ENCODE results near the gene ARL2.

Gene ARL2

GRCh38 chr11:65047581-65048422, 33.8 kb downstream of the ARL2 start:
- Histone ChIP-seq H3K27me3 (no peaks in the 10 kb centered on the region), H3K36me3 (no peaks in the 10 kb centered on the region), H3K9me3 (no peaks in the 10 kb centered on the region), H3K4me3 (ENCODE audit: low read depth, low read length) (no peak overlapping the region), H3K4me1 (no peaks in the 10 kb centered on the region)
- TF ChIP-seq CTCF (IDR thresholded peaks at IDR 0.05; ENCODE audit: low read depth, low read length): no peak
- no peak for DNase-seq

GRCh38 chr11:65051398-65051858, 37.5 kb downstream of the ARL2 start:
- no peaks in the 10 kb centered on the region for H3K4me1 ChIP-seq
- H3K36me3 ChIP-seq: no peaks in the 10 kb centered on the region
- no peak for DNase-seq
- no peak overlapping the region for H3K4me3 ChIP-seq (ENCODE audit: low read depth, low read length)
- H3K9me3 ChIP-seq: no peaks in the 10 kb centered on the region
- TF ChIP-seq CTCF (IDR thresholded peaks at IDR 0.05; ENCODE audit: low read depth, low read length): no peak
- no peaks in the 10 kb centered on the region for H3K27me3 ChIP-seq

- no peak for TF ChIP-seq CTCF (IDR thresholded peaks at IDR 0.05; ENCODE audit: low read depth, low read length)
- Histone ChIP-seq H3K9me3 (no peaks in the 10 kb centered on the region), H3K27me3 (no peaks in the 10 kb centered on the region), H3K4me3 (ENCODE audit: low read depth, low read length) (no peak overlapping the region), H3K4me1 (no peaks in the 10 kb centered on the region), H3K36me3 (no peaks in the 10 kb centered on the region)
- no peak for DNase-seq
Observed at GRCh38 chr11:65053827-65054508, 40.0 kb downstream of the ARL2 start.

GRCh38 chr11:65055538-65055937, 41.6 kb downstream of the ARL2 start:
- DNase-seq: no peak
- no peaks in the 10 kb centered on the region for H3K27me3 ChIP-seq
- H3K4me1 ChIP-seq: no peaks in the 10 kb centered on the region
- H3K4me3 ChIP-seq (ENCODE audit: low read depth, low read length): no peak overlapping the region
- H3K36me3 ChIP-seq: no peaks in the 10 kb centered on the region
- no peak for TF ChIP-seq CTCF (IDR thresholded peaks at IDR 0.05; ENCODE audit: low read depth, low read length)
- H3K9me3 ChIP-seq: no peaks in the 10 kb centered on the region

GRCh38 chr11:65056999-65057398, 43.0 kb downstream of the ARL2 start:
- Histone ChIP-seq H3K9me3 (no peaks in the 10 kb centered on the region), H3K4me1 (no peaks in the 10 kb centered on the region), H3K36me3 (no peaks in the 10 kb centered on the region), H3K27me3 (no peaks in the 10 kb centered on the region), H3K4me3 (ENCODE audit: low read depth, low read length) (no peak overlapping the region)
- TF ChIP-seq CTCF (IDR thresholded peaks at IDR 0.05; ENCODE audit: low read depth, low read length): no peak
- DNase-seq: no peak

GRCh38 chr11:65057526-65057925, 43.6 kb downstream of the ARL2 start:
- H3K4me3 ChIP-seq (ENCODE audit: low read depth, low read length): no peak overlapping the region
- H3K4me1 ChIP-seq: no peaks in the 10 kb centered on the region

More at GRCh38 chr11:65057526-65057925, 43.6 kb downstream of the ARL2 start:
- H3K36me3 ChIP-seq: no peaks in the 10 kb centered on the region
- no peak for TF ChIP-seq CTCF (IDR thresholded peaks at IDR 0.05; ENCODE audit: low read depth, low read length)
- no peaks in the 10 kb centered on the region for H3K27me3 ChIP-seq
- no peak for DNase-seq
- no peaks in the 10 kb centered on the region for H3K9me3 ChIP-seq

Data from BE2C (cell line).